DND-41 (cell line): ENCODE data around the gene DNAH7.

Experiments
- CTCF ChIP-seq: IDR thresholded peaks from 2 replicates; pipeline ENCODE4 v1.5.1; 2012; ENCODE audit warnings: borderline replicate concordance, low read length, moderate library complexity, mild to moderate bottlenecking; ENCODE audit not compliant: poor library complexity, severe bottlenecking; ENCODE audit errors: extremely low read depth
- EZH2 ChIP-seq: IDR thresholded peaks from 3 replicates; pipeline ENCODE4 v1.6.1; 2012; ENCODE audit warnings: borderline replicate concordance, low read depth, mild to moderate bottlenecking, moderate library complexity, low read length, inconsistent platforms; ENCODE audit not compliant: severe bottlenecking

- TF ChIP-seq CTCF (no peak), EZH2 (no peak)
These were observed 109.3 kb downstream of the DNAH7 start for GRCh38 chr2:195959341-195959740.
